Measurements from ENCODE around the gene NHP2.
A peak's percentile ranks its signal among the peaks of the same experiment; 100 is the strongest.

NHP2 gene

GRCh38 chr5:178113141-178113787 is 40.4 kb downstream of the NHP2 start, which contains the start of gene N4BP3:
N4BP3 (plus strand) TSS chr5:178113532; CDS start chr5:178119584, 6,052 bp downstream.
- peak; percentile 84 to 85 for DNase-seq

- no peak for DNase-seq
Observed at GRCh38 chr5:178112545-178112944, 41.1 kb downstream of the NHP2 start.

- no peak for DNase-seq
Observed at GRCh38 chr5:178111925-178112324, 41.8 kb downstream of the NHP2 start.

- DNase-seq = no peak
Observed at GRCh38 chr5:178110511-178110910, 43.2 kb downstream of the NHP2 start.

- DNase-seq = peak in 1 of 2 donors; percentile 45
Observed at GRCh38 chr5:178108966-178109365, 44.7 kb downstream of the NHP2 start.

- DNase-seq = no peak
Observed at GRCh38 chr5:178108446-178108845, 45.2 kb downstream of the NHP2 start.

GRCh38 chr5:178107756-178108310 is 45.9 kb downstream of the NHP2 start:
- no peak for DNase-seq

- no peak for DNase-seq
Observed at GRCh38 chr5:178106556-178107239, 47.0 kb downstream of the NHP2 start.

GRCh38 chr5:178106086-178106485 is 47.6 kb downstream of the NHP2 start:
- no peak for DNase-seq

- no peak for DNase-seq
Observed at GRCh38 chr5:178104492-178104891, 49.2 kb downstream of the NHP2 start.

- no peak for DNase-seq
Observed at GRCh38 chr5:178103612-178104011, 50.1 kb downstream of the NHP2 start.
